ENCODE measurements around the gene LTBP2.

The LTBP2 gene

DNA sequence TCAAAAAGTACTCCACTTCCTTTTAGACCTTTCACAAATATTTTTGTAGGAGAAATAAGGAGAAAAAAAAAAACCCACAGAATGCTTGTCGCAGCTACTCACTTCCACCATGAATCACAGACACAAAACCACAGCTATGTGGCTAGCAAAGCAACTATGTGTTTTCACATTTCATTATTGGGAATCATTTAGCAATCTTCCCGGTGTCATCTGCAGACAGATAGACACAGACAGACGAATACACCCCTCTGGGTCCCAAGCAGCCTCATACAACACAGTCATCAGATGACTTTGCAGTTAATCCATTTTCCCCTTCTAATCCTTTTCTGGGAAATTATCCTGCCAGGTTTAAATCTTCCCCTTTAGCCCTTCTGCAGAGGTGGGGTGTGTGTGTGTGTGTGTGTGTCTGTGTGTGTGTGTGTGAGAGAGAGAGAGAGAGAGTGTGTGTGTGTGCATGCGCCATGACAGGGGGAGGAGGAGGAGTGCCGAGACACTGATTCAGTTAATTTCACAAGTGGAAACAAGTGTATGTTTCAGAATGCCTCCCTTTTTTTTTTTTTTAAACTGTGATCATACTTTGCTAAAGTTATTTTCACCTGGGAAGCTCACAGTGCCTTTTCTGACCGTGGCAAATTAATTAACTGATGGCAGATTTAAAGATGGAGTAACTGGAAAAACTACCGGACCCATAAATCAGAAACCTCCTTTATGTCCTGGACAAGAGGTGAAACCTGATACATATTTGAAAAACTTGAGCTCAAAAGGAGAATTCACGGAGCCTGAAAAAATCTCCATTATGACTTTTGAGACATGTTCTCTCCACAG, 39.9 kb downstream of the LTBP2 start:
- TF ChIP-seq CTCF (conservative IDR thresholded peaks at IDR 0.05; ENCODE audit: control insufficient read depth, insufficient read depth, low read depth, low read length), result no peak
- peak overlapping the region; percentile 26 for H3K4me3 ChIP-seq (ENCODE audit: control insufficient read depth, low read depth, low read length)
- DNase-seq (ENCODE audit: low read depth), result peak; percentile 100

- peak; percentile 86 for DNase-seq (ENCODE audit: low read depth)
- no peak for TF ChIP-seq CTCF (conservative IDR thresholded peaks at IDR 0.05; ENCODE audit: control insufficient read depth, insufficient read depth, low read depth, low read length)
- peak overlapping the region; percentile 27 for H3K4me3 ChIP-seq (ENCODE audit: control insufficient read depth, low read depth, low read length)
These were observed 40.6 kb downstream of the LTBP2 start for GRCh38 chr14:74571441-74571841.

DNA sequence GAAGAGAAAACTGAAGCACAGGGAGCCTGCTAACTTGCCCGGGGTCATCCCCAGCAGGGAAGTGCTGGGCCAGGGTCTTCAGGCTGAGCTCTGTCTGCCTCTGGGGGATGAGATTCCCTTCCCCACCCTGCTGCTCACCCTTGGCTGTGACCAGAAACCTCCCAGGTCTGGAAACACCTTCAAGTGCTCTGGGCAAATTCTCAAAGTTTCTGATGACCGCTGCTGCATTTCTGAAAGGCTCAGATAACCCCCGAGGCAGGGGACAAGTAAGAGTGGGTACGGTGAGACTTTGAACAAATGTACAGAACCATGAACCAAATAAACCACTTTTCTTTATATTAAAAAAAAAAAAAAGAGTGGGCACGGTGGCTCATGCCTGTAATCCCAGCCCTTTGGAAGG, 41.3 kb downstream of the LTBP2 start:
- no peak for TF ChIP-seq CTCF (conservative IDR thresholded peaks at IDR 0.05; ENCODE audit: control insufficient read depth, insufficient read depth, low read depth, low read length)
- no peak overlapping the region for H3K4me3 ChIP-seq (ENCODE audit: control insufficient read depth, low read depth, low read length)
- no peak for DNase-seq (ENCODE audit: low read depth)

DNA sequence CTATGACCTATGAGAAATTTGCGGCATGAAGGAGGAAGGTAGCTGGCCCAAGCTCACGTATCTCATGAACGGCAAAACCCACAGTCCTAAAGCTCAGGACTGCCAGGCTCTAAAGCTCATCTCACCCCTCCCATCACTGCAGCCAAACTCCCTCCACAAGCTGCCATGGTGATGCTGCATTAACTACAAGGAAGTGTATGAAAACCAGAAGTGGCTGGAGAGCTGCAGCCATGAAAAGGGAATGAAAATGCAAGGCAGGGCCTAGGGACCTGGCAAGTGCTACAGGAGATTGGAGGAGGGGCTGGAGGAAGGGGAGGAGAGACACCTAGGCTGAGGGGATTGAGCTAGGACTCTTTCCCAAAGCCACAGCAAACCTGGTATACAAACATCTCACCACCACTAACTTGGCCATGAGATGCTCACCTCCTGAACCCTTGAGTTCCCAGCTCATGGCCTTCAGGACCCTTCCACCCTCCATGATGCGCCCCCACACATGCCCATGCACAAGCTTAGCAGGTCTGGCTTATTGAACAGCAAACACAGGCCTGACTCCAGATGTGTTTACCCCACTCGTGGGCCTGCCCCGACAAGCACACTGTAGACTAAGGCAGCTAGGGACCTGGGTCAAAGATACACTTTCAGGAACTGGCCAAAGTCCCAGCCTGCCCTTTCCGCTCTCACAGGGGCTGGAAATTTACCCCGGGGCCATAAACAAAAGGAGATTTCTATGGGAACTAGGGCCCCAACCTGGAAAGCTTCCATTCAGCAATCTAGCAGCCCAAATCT, 42.0 kb downstream of the LTBP2 start:
- peak; percentile 38 for DNase-seq (ENCODE audit: low read depth)
- no peak for TF ChIP-seq CTCF (conservative IDR thresholded peaks at IDR 0.05; ENCODE audit: control insufficient read depth, insufficient read depth, low read depth, low read length)
- no peak overlapping the region for H3K4me3 ChIP-seq (ENCODE audit: control insufficient read depth, low read depth, low read length)

GRCh38 chr14:74569387-74569786, 42.6 kb downstream of the LTBP2 start:
- TF ChIP-seq CTCF (conservative IDR thresholded peaks at IDR 0.05; ENCODE audit: control insufficient read depth, insufficient read depth, low read depth, low read length), result no peak

DNA sequence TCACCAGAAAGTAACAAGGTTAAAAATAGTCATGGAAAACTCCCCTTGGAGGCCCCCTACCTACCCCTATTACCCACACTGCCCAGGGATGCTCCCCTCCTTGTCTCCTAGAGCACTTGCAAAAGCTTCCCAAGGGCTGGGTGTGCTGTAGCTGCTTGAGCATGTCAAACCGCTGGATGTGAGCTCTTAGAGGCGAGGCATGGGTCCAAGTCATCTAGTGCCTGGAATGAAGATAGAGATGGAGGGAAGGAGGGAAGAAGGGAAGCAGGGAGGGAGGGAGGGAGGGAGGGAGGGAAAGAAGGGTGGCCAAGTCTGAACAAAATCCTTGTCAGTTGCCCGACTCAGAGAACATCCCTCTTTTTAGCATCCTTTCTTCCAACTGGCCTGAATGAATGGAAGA, 43.1 kb downstream of the LTBP2 start:
- H3K4me3 ChIP-seq (ENCODE audit: control insufficient read depth, low read depth, low read length), result no peak overlapping the region
- no peak for TF ChIP-seq CTCF (conservative IDR thresholded peaks at IDR 0.05; ENCODE audit: control insufficient read depth, insufficient read depth, low read depth, low read length)
- peak; percentile 47 for DNase-seq (ENCODE audit: low read depth)

More at GRCh38 chr14:74569387-74569786, 42.6 kb downstream of the LTBP2 start:
- H3K4me3 ChIP-seq (ENCODE audit: control insufficient read depth, low read depth, low read length), result no peak overlapping the region
- DNase-seq (ENCODE audit: low read depth), result no peak

All from fibroblast of mammary gland (primary cell).